H1 (cell line): ENCODE data around the gene KIAA1755. TPM values are rescaled to one million over a fixed set of nuclear protein-coding genes. Genes with fewer than 3 reads are reported as not detected.

Source experiments
- ATF3 ChIP-seq: IDR thresholded peaks from 2 replicates; pipeline ENCODE4 v1.6.1; 2011; ENCODE audit warnings: low read depth, mild to moderate bottlenecking, low read length; ENCODE audit not compliant: insufficient read depth
- BRCA1 ChIP-seq: IDR thresholded peaks from 2 replicates; pipeline ENCODE4 v1.6.1; 2012; ENCODE audit warnings: low read depth, low read length, improper control_type of control experiment
- CEBPB ChIP-seq: IDR thresholded peaks from 2 replicates; pipeline ENCODE4 v1.6.1; 2012; ENCODE audit warnings: low read depth, low read length
- MAFK ChIP-seq: IDR thresholded peaks from 2 replicates; pipeline ENCODE4 v1.6.1; 2012; ENCODE audit warnings: low read depth, mild to moderate bottlenecking, improper control_type of control experiment, low read length
- RBBP5 ChIP-seq: IDR thresholded peaks from 2 replicates; pipeline ENCODE4 v1.7.1; 2012; ENCODE audit warnings: low read depth, mild to moderate bottlenecking, inconsistent platforms, low read length, moderate library complexity, borderline replicate concordance
- TAF1 ChIP-seq: IDR thresholded peaks from 2 replicates; pipeline ENCODE4 v1.6.1; 2011; ENCODE audit warnings: mild to moderate bottlenecking, low read depth, low read length
- polyA plus RNA-seq, 7 experiments: library from polyadenylated mRNA; depleted of rRNA in 3 of 7; stranded (reverse) in 5 of 7; unstranded in 2 of 7; fragments of >200 nt in 5 of 7; fragments of 200-250 nt in 2 of 7; gene quantifications; 1 replicate in 5 of 7; 2 replicates in 1 of 7; 4 replicates in 1 of 7; pipeline versions ENCODE4 v1.2.1 to v1.2.3, GENCODE V29; 2011 to 2013; ENCODE audit warnings: missing spikeins in 2 of 7, mixed read lengths in 2 of 7
- total RNA-seq: library from RNA; stranded (reverse); fragmentation: NEBNext Ultra II Directional; extraction: Animal tissue kit (Norgen Biotek cat#: 25700); gene quantifications from 2 replicates; pipeline ENCODE4 v1.2.1, GENCODE V29; 2021

KIAA1755 gene
- total and polyA plus RNA-seq, 2 of the 8 experiments (the other 6 are each of a cell fraction or from before 2014, with no cell fraction given) = 0.23 TPM; not detected in 1

GRCh38 chr20:38207621-38208020, 52.9 kb downstream of the KIAA1755 start (continued):
- TF ChIP-seq ATF3 (no peak), TAF1 (no peak), CEBPB (no peak), BRCA1 (no peak), MAFK (no peak), RBBP5 (no peak)
- TF ChIP-seq, all 59 proteins: peak for 0
